K562 (cell line): ENCODE data around the gene MRPL11. TPM values are rescaled to one million over a fixed set of nuclear protein-coding genes. Genes with fewer than 3 reads are reported as not detected.

ENCODE experiments used
- ATAC-seq: fragments of 200-7000 bp; cut with Tn5 transposase; 3 replicates; pipeline ENCODE4 v1.9.1; 2020; ENCODE audit warnings: moderate library complexity
- BruUV-seq: library from RNA; stranded (reverse); fragments of 400-500 nt; replicated peaks from 2 replicates; lab custom pipeline; 2021; lab: Mats Ljungman, UMichigan
- CTCF ChIA-PET: fragments of 300-600 bp; formaldehyde crosslinking; extraction: SDS; loops from one replicate; lab custom pipeline; 2021; ENCODE audit warnings: low intra/inter-chr PET ratio; lab: Yijun Ruan, JAX
- POLR2A ChIA-PET: fragments of 300-600, 350-650 bp; sonication (Branson Sonifier 250); formaldehyde crosslinking; extraction: SDS; loops from one replicate; lab custom pipeline; 2021; ENCODE audit warnings: antibody characterized with exemption, inconsistent platforms; lab: Yijun Ruan, JAX
- DNase-seq, 4 experiments: peaks; one replicate each; pipeline versions ENCODE4 v3.0.0 to v3.0.0-alpha.2; 2011 to 2018; ENCODE audit warnings: low spot score in 3 of 4, mixed read lengths in 3 of 4; ENCODE audit errors: extremely low read depth in 1 of 4
- FAIRE-seq: peaks from 2 replicates; lab custom pipeline; 2011; peaks lifted over from hg19 to GRCh38; lab: Jason Lieb, UNC
- H2AFZ ChIP-seq: 2 replicates; pipeline ENCODE4 v1.6.0; 2011; ENCODE audit warnings: low read depth, low read length, control low read depth, inconsistent platforms
- H3K27ac ChIP-seq: fragments of 200-600 bp; 3 replicates; pipeline ENCODE4 v1.8.0; 2011; ENCODE audit warnings: low read depth, mild to moderate bottlenecking, control low read depth, inconsistent platforms, low read length, moderate library complexity, mixed read lengths; ENCODE audit errors: extremely low read depth
- H3K27me3 ChIP-seq, 2 experiments: fragments of 300-600 bp in 1 of 2; 2 replicates in 1 of 2; 3 replicates in 1 of 2; pipeline versions ENCODE4 v1.6.0 to v1.8.0; 2011; ENCODE audit warnings: inconsistent platforms in 2 of 2, low read length in 2 of 2, mild to moderate bottlenecking in 1 of 2, mixed read lengths in 1 of 2, moderate library complexity in 1 of 2; ENCODE audit not compliant: control insufficient read depth in 2 of 2, insufficient read depth in 2 of 2
- H3K36me3 ChIP-seq: fragments of 300-600 bp; 3 replicates; pipeline ENCODE4 v1.8.0; 2011; ENCODE audit warnings: mild to moderate bottlenecking, low read length, inconsistent platforms; ENCODE audit not compliant: control insufficient read depth, insufficient read depth
- H3K4me1 ChIP-seq, 2 experiments: fragments of 200-600 bp in 1 of 2; replicated peaks in 1 of 2; 2 replicates in 1 of 2; 3 replicates in 1 of 2; pipeline versions ENCODE4 v1.5.1 to v1.8.0; 2011; ENCODE audit warnings: inconsistent platforms in 2 of 2, low read length in 2 of 2, mild to moderate bottlenecking in 1 of 2, mixed read lengths in 1 of 2, moderate library complexity in 1 of 2; ENCODE audit not compliant: control insufficient read depth in 2 of 2, insufficient read depth in 2 of 2
- H3K4me2 ChIP-seq: 2 replicates; pipeline ENCODE4 v1.6.1; 2011; ENCODE audit warnings: low read length, control low read depth, inconsistent platforms, mixed read lengths; ENCODE audit not compliant: insufficient read depth
- H3K4me3 ChIP-seq: fragments of 200-600 bp; sonication (generic), shearing (Covaris generic); 2 replicates; pipeline ENCODE4 v1.5.1; 2016; ENCODE audit warnings: control low read depth, inconsistent platforms
- H3K79me2 ChIP-seq: fragments of 200-600 bp; 3 replicates; pipeline ENCODE4 v1.8.0; 2011; ENCODE audit warnings: low read length, inconsistent platforms; ENCODE audit not compliant: control insufficient read depth, insufficient read depth
- H3K9ac ChIP-seq, 2 experiments: 2 replicates each; pipeline versions ENCODE4 v1.6.0 to v1.6.1; 2011; ENCODE audit warnings: low read depth in 2 of 2, low read length in 2 of 2, control low read depth in 1 of 2, inconsistent platforms in 1 of 2, mild to moderate bottlenecking in 1 of 2, mixed read lengths in 1 of 2; ENCODE audit not compliant: insufficient read depth in 1 of 2
- H3K9me1 ChIP-seq: one replicate; pipeline ENCODE4 v1.6.0; 2011; ENCODE audit warnings: inconsistent platforms, mild to moderate bottlenecking, low read length, moderate library complexity; ENCODE audit not compliant: control insufficient read depth, insufficient read depth
- H3K9me3 ChIP-seq: replicated peaks from 2 replicates; pipeline ENCODE4 v1.5.1; 2011; ENCODE audit warnings: low read depth, low read length, inconsistent platforms; ENCODE audit not compliant: control insufficient read depth, insufficient read depth
- H4K20me1 ChIP-seq: replicated peaks from 2 replicates; pipeline ENCODE4 v1.6.1; 2011; ENCODE audit warnings: low read length, inconsistent platforms, mixed read lengths; ENCODE audit not compliant: control insufficient read depth, insufficient read depth
- CEBPB ChIP-seq: fragments of 450-650 bp; IDR thresholded peaks from 2 replicates; pipeline ENCODE4 v1.6.1; 2016; ENCODE audit warnings: missing genetic modification characterization, missing compliant biosample characterization
- ESRRA ChIP-seq: fragments of 450-650 bp; IDR thresholded peaks from 2 replicates; pipeline ENCODE4 v1.6.1; 2014; ENCODE audit warnings: low read depth, mild to moderate bottlenecking, moderate library complexity, borderline replicate concordance
- HDAC6 ChIP-seq: IDR thresholded peaks from 2 replicates; pipeline ENCODE4 v1.6.1; 2012; ENCODE audit warnings: low read depth, mild to moderate bottlenecking, control low read depth, inconsistent platforms, low read length, moderate library complexity
- HMGN3 ChIP-seq: IDR thresholded peaks from 2 replicates; pipeline ENCODE4 v1.6.1; 2011; ENCODE audit warnings: borderline replicate concordance, low read depth, mild to moderate bottlenecking, mixed read lengths, low read length; ENCODE audit not compliant: insufficient read length; ENCODE audit errors: extremely low read depth
- MCM2 ChIP-seq: fragments of 450-650 bp; IDR thresholded peaks from 2 replicates; pipeline ENCODE4 v1.6.1; 2017; ENCODE audit warnings: low read depth, mild to moderate bottlenecking
- NBN ChIP-seq: fragments of 450-650 bp; IDR thresholded peaks from 2 replicates; pipeline ENCODE4 v1.6.1; 2016; ENCODE audit warnings: low read depth, mild to moderate bottlenecking
- PML ChIP-seq: IDR thresholded peaks from 2 replicates; pipeline ENCODE4 v1.6.1; 2012; ENCODE audit warnings: low read length, inconsistent platforms
- TCF3 ChIP-seq: sonication (generic); formaldehyde crosslinking; IDR thresholded peaks from 2 replicates; pipeline ENCODE4 v1.4.0; 2020; ENCODE audit warnings: mild to moderate bottlenecking, missing genetic modification reagents
- TRIM28 ChIP-seq: fragments of 450-650 bp; IDR thresholded peaks from 2 replicates; pipeline ENCODE4 v1.6.1; 2017
- ZNF830 ChIP-seq: fragments of 250-450 bp; sonication (Bioruptor Pico); IDR thresholded peaks from 2 replicates; pipeline ENCODE4 v1.5.0; 2021; ENCODE audit warnings: mild to moderate bottlenecking
- WGBS: fragments of 100-300 bp; shearing (Covaris generic); methylation state at CpG from one replicate; pipeline ENCODE4 v1.1.6; 2016; ENCODE audit warnings: low coverage, mixed read lengths; ENCODE audit not compliant: insufficient coverage; ENCODE audit errors: missing lambda C conversion rate; 5-methylcytosine and 5-hydroxymethylcytosine counted together
- in situ Hi-C: fragments of 300-500 bp; cut with MboI; formaldehyde crosslinking; loops from 4 replicates; pipeline ENCODE4 v1.15.0; 2018; ENCODE audit warnings: inconsistent platforms, mixed read lengths
- intact Hi-C: fragments of 100-400 bp; cut with micrococcal nuclease; formaldehyde crosslinking; loops from 2 replicates; pipeline ENCODE4 v1.14.2; 2022
- polyA plus RNA-seq, 8 experiments: library from polyadenylated mRNA; depleted of rRNA in 4 of 8; stranded (reverse) in 5 of 8; unstranded in 3 of 8; fragments of >200 nt; fragmentation: Nextera tagmentation in 2 of 8; fragmentation: Illumina TruSeq in 1 of 8; extraction: Ambion mirVana in 2 of 8; extraction: Trizol in 1 of 8; gene quantifications; 2 replicates each; pipeline versions ENCODE4 v1.2.1 to v1.2.3, GENCODE V29; 2011 to 2014; ENCODE audit warnings: inconsistent platforms in 1 of 8, missing spikeins in 1 of 8
- total RNA-seq, 7 experiments: library from RNA; depleted of rRNA in 6 of 7; stranded (reverse); fragments of >200 nt in 6 of 7; fragmentation: Illumina TruSeq in 2 of 7; extraction: Trizol in 2 of 7; gene quantifications; 2 replicates each; pipeline versions ENCODE4 v1.2.1 to v1.2.3, GENCODE V29; 2011 to 2021; ENCODE audit warnings: low replicate concordance in 1 of 7
- TF ChIP-seq, protein P1 (sequence below): fragments of 150-350 bp; conservative IDR thresholded peaks from 2 replicates; pipeline ENCODE4 v1.6.1; 2014; ENCODE audit warnings: low read length

Gene MRPL11
- total and polyA plus RNA-seq, 9 of the 15 experiments (the other 6 are each of a cell fraction or from before 2014, with no cell fraction given) = 33.0 to 173 (median 91.9) TPM

DNA sequence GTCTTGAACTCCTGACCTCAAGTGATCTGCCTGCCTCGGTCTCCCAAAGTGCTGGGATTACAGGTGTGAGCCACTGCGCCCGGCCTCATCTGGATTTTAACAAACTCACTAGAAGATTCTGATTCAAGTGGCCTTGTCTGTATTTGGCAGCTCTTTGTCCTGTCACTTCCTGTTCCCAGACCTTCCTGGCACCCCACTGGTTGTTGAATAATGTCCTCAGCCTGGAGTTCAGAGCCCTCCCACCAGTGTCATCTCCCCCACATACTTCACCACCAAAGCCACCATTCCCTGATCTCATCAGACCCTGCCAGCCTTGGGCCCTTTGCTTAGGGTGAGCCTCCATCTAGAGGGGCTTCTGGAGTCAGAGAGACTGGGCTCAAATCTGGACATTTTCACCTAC lies 31.4 kb upstream of the MRPL11 start:
- Histone ChIP-seq H3K27ac (no peak overlapping the region), H3K36me3 (peaks cover 3% of the 10 kb centered on the region; the same call in 1 of the 3 replicates), H3K79me2 (no peaks in the 10 kb centered on the region), H2AFZ (no peak overlapping the region), H3K27me3 (no peaks in the 10 kb centered on the region), H3K9me1 (no peaks in the 10 kb centered on the region), H4K20me1 (0 out of 2 replicates have a peak, but pooled peaks cover 6% of the 10 kb centered on the region), H3K4me3 (no peak overlapping the region), H3K4me2 (no peak overlapping the region), H3K9ac (no peak overlapping the region), H3K9me3 (no peaks in the 10 kb centered on the region), H3K4me1 (peaks cover 0 to 27% of the 10 kb centered on the region in 2 experiments; a peak in 3 of 5 replicates)
- BruUV-seq = no TSS peak
- in situ Hi-C loops (no loop called here), intact Hi-C loops (no loop called here)
- ChIA-PET CTCF (no interaction called here), POLR2A (interaction anchor here (0.6 to 0.9 kb wide), 2 partner anchors 10 to 38 kb away, joined by 3 to 4 read pairs; partner anchors contain the start of gene DPP3)
- TF ChIP-seq PML = no peak
- TF ChIP-seq MCM2 = no peak
- TF ChIP-seq HDAC6 = no peak
- no peak for TF ChIP-seq ESRRA
- TF ChIP-seq TRIM28 = no peak
- TF ChIP-seq, protein P1, sequence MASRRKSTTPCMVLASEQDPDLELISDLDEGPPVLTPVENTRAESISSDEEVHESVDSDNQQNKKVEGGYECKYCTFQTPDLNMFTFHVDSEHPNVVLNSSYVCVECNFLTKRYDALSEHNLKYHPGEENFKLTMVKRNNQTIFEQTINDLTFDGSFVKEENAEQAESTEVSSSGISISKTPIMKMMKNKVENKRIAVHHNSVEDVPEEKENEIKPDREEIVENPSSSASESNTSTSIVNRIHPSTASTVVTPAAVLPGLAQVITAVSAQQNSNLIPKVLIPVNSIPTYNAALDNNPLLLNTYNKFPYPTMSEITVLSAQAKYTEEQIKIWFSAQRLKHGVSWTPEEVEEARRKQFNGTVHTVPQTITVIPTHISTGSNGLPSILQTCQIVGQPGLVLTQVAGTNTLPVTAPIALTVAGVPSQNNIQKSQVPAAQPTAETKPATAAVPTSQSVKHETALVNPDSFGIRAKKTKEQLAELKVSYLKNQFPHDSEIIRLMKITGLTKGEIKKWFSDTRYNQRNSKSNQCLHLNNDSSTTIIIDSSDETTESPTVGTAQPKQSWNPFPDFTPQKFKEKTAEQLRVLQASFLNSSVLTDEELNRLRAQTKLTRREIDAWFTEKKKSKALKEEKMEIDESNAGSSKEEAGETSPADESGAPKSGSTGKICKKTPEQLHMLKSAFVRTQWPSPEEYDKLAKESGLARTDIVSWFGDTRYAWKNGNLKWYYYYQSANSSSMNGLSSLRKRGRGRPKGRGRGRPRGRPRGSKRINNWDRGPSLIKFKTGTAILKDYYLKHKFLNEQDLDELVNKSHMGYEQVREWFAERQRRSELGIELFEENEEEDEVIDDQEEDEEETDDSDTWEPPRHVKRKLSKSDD = no peak
- no peak for TF ChIP-seq ZNF830 (CRISPR knock-in tag)
- TF ChIP-seq NBN = no peak
- no peak for TF ChIP-seq HMGN3
- TF ChIP-seq TCF3 (CRISPR knock-in tag) = no peak
- TF ChIP-seq CEBPB = no peak
- FAIRE-seq (no peak), ATAC-seq (no peak), DNase-seq (no peak)
- WGBS = 71% methylated on average over 3 of the region's 3 CpGs
